HG03108 (cell line): ENCODE results near the gene EIF2S3B.
A peak's percentile ranks its signal among the peaks of the same experiment; 100 is the strongest.
"Not testable (repeated sequence)": the region's sequence is repeated elsewhere in the genome, so short reads cannot be mapped to it uniquely, and the experiment has no call there.

Experiments used
- ATAC-seq: cut with Tn5 transposase; IDR thresholded peaks from one replicate; pipeline ENCODE4 v1.9.1; 2021; ENCODE audit warnings: moderate library complexity; ENCODE audit not compliant: unreplicated experiment

The EIF2S3B gene

GRCh38 chr12:10505620-10506019 lies at the start of gene EIF2S3B:
Gene EIF2S3B, plus strand, starts transcription at chr12:10505890. Its CDS starts 13 bp downstream, at chr12:10505903.
- ATAC-seq: no peak

GRCh38 chr12:10456856-10457255 lies 48.8 kb upstream of the EIF2S3B start:
- ATAC-seq: no peak

GRCh38 chr12:10457760-10458159 lies 47.9 kb upstream of the EIF2S3B start:
- ATAC-seq: no peak

GRCh38 chr12:10466311-10466710 lies 39.4 kb upstream of the EIF2S3B start:
- no peak for ATAC-seq

GRCh38 chr12:10469701-10470100 lies 36.0 kb upstream of the EIF2S3B start:
- no peak for ATAC-seq

- ATAC-seq: not testable (repeated sequence)
Measured at GRCh38 chr12:10472808-10473207, 32.9 kb upstream of the EIF2S3B start.

- not testable (repeated sequence) for ATAC-seq
Measured at GRCh38 chr12:10481901-10482300, 23.8 kb upstream of the EIF2S3B start.

GRCh38 chr12:10487328-10487727 lies 18.4 kb upstream of the EIF2S3B start:
- ATAC-seq: not testable (repeated sequence)

GRCh38 chr12:10491766-10492165 lies 13.9 kb upstream of the EIF2S3B start:
- no peak for ATAC-seq

GRCh38 chr12:10497602-10498001 lies 8.1 kb upstream of the EIF2S3B start:
- ATAC-seq: no peak

- no peak for ATAC-seq
Measured at GRCh38 chr12:10498042-10498441, 7.6 kb upstream of the EIF2S3B start.

GRCh38 chr12:10501030-10501429 lies 4.7 kb upstream of the EIF2S3B start:
- no peak for ATAC-seq

GRCh38 chr12:10503460-10503859 lies 2.2 kb upstream of the EIF2S3B start:
- no peak for ATAC-seq

GRCh38 chr12:10511756-10512355 lies 6.2 kb downstream of the EIF2S3B start:
- ATAC-seq: no peak

- no peak for ATAC-seq
Measured at GRCh38 chr12:10512798-10513197, 7.1 kb downstream of the EIF2S3B start.

GRCh38 chr12:10521555-10521954 lies 15.9 kb downstream of the EIF2S3B start:
- ATAC-seq: no peak

GRCh38 chr12:10528174-10528953 lies 22.7 kb downstream of the EIF2S3B start:
- ATAC-seq: no peak

- ATAC-seq: no peak
Measured at GRCh38 chr12:10529603-10530002, 23.9 kb downstream of the EIF2S3B start.

- no peak for ATAC-seq
Measured at GRCh38 chr12:10537721-10538120, 32.0 kb downstream of the EIF2S3B start.

GRCh38 chr12:10540776-10541205 lies 35.1 kb downstream of the EIF2S3B start:
- ATAC-seq: peak; percentile 94

- ATAC-seq: no peak
Measured at GRCh38 chr12:10543499-10543898, 37.8 kb downstream of the EIF2S3B start.

- ATAC-seq: no peak
Measured at GRCh38 chr12:10551375-10551774, 45.7 kb downstream of the EIF2S3B start.
